AG09319 (cell line): ENCODE data around the gene RBM6.

Source experiments
- DNase-seq: peaks from one replicate; pipeline ENCODE4 v3.0.0-alpha.2; 2010; ENCODE audit warnings: low read depth; ENCODE audit errors: extremely low read depth
- CTCF ChIP-seq: IDR thresholded peaks from 2 replicates; pipeline ENCODE4 v1.5.1; 2011; ENCODE audit warnings: low read depth, mild to moderate bottlenecking, inconsistent platforms, low read length, moderate library complexity

The RBM6 gene

GRCh38 chr3:49924683-49925082 lies 15.3 kb upstream of the RBM6 start:
- DNase-seq: peak; percentile 31
- TF ChIP-seq CTCF: no peak

GRCh38 chr3:49925485-49925884 lies 14.5 kb upstream of the RBM6 start:
- no peak for DNase-seq
- no peak for TF ChIP-seq CTCF

- DNase-seq: no peak
- no peak for TF ChIP-seq CTCF
Measured at GRCh38 chr3:49926117-49926728, 13.7 kb upstream of the RBM6 start.

- no peak for DNase-seq
- TF ChIP-seq CTCF: no peak
Measured at GRCh38 chr3:49927798-49928197, 12.2 kb upstream of the RBM6 start.

- no peak for TF ChIP-seq CTCF
- no peak for DNase-seq
Measured at GRCh38 chr3:49928481-49929017, 11.4 kb upstream of the RBM6 start.

- DNase-seq: peak; percentile 76
- TF ChIP-seq CTCF: peak; percentile 14
Measured at GRCh38 chr3:49929291-49930167, 10.4 kb upstream of the RBM6 start, which contains the start of gene MON1A. TSS of gene MON1A (minus strand) at chr3:49929811. CDS start at chr3:49913346, 16,465 bp downstream.

- TF ChIP-seq CTCF: no peak
- DNase-seq: no peak
Measured at GRCh38 chr3:49930168-49930690, 9.7 kb upstream of the RBM6 start.
